HEK293 (cell line): Measurements from ENCODE around the gene PIF1.

ENCODE experiments used
- CTCF ChIA-PET: fragments of 350-600 bp; formaldehyde crosslinking; extraction: SDS; loops from one replicate; lab custom pipeline; 2021; ENCODE audit warnings: antibody characterized with exemption; lab: Yijun Ruan, JAX
- POLR2A ChIA-PET: fragments of 300-600 bp; formaldehyde crosslinking; extraction: SDS; loops from one replicate; lab custom pipeline; 2020; ENCODE audit warnings: antibody characterized with exemption, inconsistent platforms; lab: Yijun Ruan, JAX
- H3K27ac ChIP-seq: fragments of 200-500 bp; sonication (Bioruptor generic); 2 replicates; pipeline ENCODE4 v1.5.1; 2014; ENCODE audit warnings: low read depth, low read length, control low read depth, inconsistent platforms; ENCODE audit errors: extremely low read depth
- H3K36me3 ChIP-seq, 2 experiments: fragments of 200-500 bp in 1 of 2; sonication (Bioruptor generic) in 1 of 2; 1 replicate in 1 of 2; 2 replicates in 1 of 2; pipeline ENCODE4 v1.5.1; 2014 to 2017; ENCODE audit warnings: inconsistent platforms in 2 of 2, low read length in 2 of 2; ENCODE audit not compliant: control insufficient read depth in 2 of 2, insufficient read depth in 1 of 2
- H3K4me1 ChIP-seq: fragments of 200-500 bp; sonication (Bioruptor generic); 2 replicates; pipeline ENCODE4 v1.5.1; 2014; ENCODE audit warnings: mild to moderate bottlenecking, low read length, inconsistent platforms; ENCODE audit not compliant: control insufficient read depth, insufficient read depth
- H3K4me3 ChIP-seq: 2 replicates; pipeline ENCODE4 v1.5.1; 2011; ENCODE audit warnings: low read depth, mild to moderate bottlenecking, control low read depth, low read length, moderate library complexity
- H3K9me3 ChIP-seq: fragments of 200-500 bp; sonication (Bioruptor generic); 2 replicates; pipeline ENCODE4 v1.5.1; 2014; ENCODE audit warnings: low read depth, low read length, inconsistent platforms; ENCODE audit not compliant: control insufficient read depth, insufficient read depth
- AEBP2 ChIP-seq: fragments of 450-650 bp; formaldehyde crosslinking; IDR thresholded peaks from 2 replicates; pipeline ENCODE4 v1.5.1; 2016; ENCODE audit warnings: missing biosample characterization, missing genetic modification characterization, borderline replicate concordance
- PRDM10 ChIP-seq: fragments of 450-650 bp; formaldehyde crosslinking; IDR thresholded peaks from 2 replicates; pipeline ENCODE4 v1.5.1; 2016; ENCODE audit warnings: missing biosample characterization, missing genetic modification characterization
- SCRT1 ChIP-seq: fragments of 450-650 bp; formaldehyde crosslinking; IDR thresholded peaks from 2 replicates; pipeline ENCODE4 v1.5.1; 2016; ENCODE audit warnings: missing biosample characterization, missing genetic modification characterization, borderline replicate concordance
- SCRT2 ChIP-seq: fragments of 450-650 bp; formaldehyde crosslinking; IDR thresholded peaks from 2 replicates; pipeline ENCODE4 v1.5.1; 2016; ENCODE audit warnings: missing biosample characterization, missing genetic modification characterization
- ZBTB26 ChIP-seq: fragments of 450-650 bp; formaldehyde crosslinking; optimal IDR thresholded peaks from 2 replicates; pipeline ENCODE3; 2016; ENCODE audit warnings: missing biosample characterization, mild to moderate bottlenecking, missing genetic modification characterization
- ZNF223 ChIP-seq: fragments of 450-650 bp; formaldehyde crosslinking; IDR thresholded peaks from 2 replicates; pipeline ENCODE4 v1.5.1; 2016; ENCODE audit warnings: missing biosample characterization, missing genetic modification characterization
- ZNF292 ChIP-seq: fragments of 450-650 bp; formaldehyde crosslinking; IDR thresholded peaks from 2 replicates; pipeline ENCODE4 v1.5.1; 2016; ENCODE audit warnings: low read depth, missing biosample characterization, missing genetic modification characterization, borderline replicate concordance
- ZNF335 ChIP-seq: fragments of 450-650 bp; formaldehyde crosslinking; conservative IDR thresholded peaks from 2 replicates; pipeline ENCODE4 v1.5.1; 2016; ENCODE audit warnings: missing biosample characterization, missing genetic modification characterization
- ZNF704 ChIP-seq: fragments of 450-650 bp; formaldehyde crosslinking; IDR thresholded peaks from 2 replicates; pipeline ENCODE4 v1.5.1; 2016; ENCODE audit warnings: missing biosample characterization, missing genetic modification characterization
- ZNF791 ChIP-seq: fragments of 450-650 bp; formaldehyde crosslinking; IDR thresholded peaks from 2 replicates; pipeline ENCODE4 v1.5.1; 2016; ENCODE audit warnings: missing biosample characterization, missing genetic modification characterization
- TF ChIP-seq, protein P1 (sequence below): fragments of 450-650 bp; formaldehyde crosslinking; conservative IDR thresholded peaks from 2 replicates; pipeline ENCODE4 v1.5.1; 2016; ENCODE audit warnings: low read depth, missing biosample characterization, missing genetic modification characterization

PIF1 gene

GRCh38 chr15:64836023-64836536 lies 10.6 kb upstream of the PIF1 start:
- Histone ChIP-seq H3K9me3 (no peaks in the 10 kb centered on the region), H3K36me3 (no peaks in the 10 kb centered on the region), H3K27ac (no peak overlapping the region), H3K4me1 (no peaks in the 10 kb centered on the region), H3K4me3 (no peak overlapping the region)
- CTCF ChIA-PET: no interaction called here
- POLR2A ChIA-PET: no interaction called here
- TF ChIP-seq ZNF335 (tag by site-specific recombination) (peak; percentile 78; the same call in 1 of the 2 replicates), PRDM10 (0 out of 2 replicates have a peak, but pooled peaks have one; percentile 2), ZNF223 (tag by site-specific recombination) (no peak)

DNA sequence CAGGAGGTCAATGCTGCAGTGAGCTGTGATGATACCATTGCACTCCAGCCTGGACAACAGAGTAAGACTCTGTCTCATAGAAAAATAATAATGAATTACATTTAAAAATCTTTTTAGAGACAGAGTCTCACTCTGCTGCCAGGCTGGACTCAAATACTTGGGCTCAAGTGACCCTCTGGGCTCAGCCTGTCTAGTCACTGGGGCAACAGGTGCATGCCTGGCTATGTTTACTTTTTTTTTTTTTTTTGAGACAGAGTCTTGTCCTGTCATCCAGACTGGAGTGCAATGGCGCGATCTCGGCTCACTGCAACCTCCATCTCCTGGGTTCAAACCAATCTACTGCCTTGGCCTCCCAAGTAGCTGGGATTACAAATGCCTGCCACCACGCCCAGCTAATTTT lies 8.2 kb upstream of the PIF1 start:
- H3K4me1 ChIP-seq: no peaks in the 10 kb centered on the region
- no peak overlapping the region for H3K4me3 ChIP-seq
- no peak overlapping the region for H3K27ac ChIP-seq
- H3K9me3 ChIP-seq: no peaks in the 10 kb centered on the region
- H3K36me3 ChIP-seq: no peaks in the 10 kb centered on the region
- ChIA-PET CTCF (interaction anchor here (0.6 kb wide), 2 partner anchors 11 to 73 kb away, joined by 3 read pairs; no protein-coding TSS in a partner anchor), POLR2A (interaction anchor here (1.1 kb wide), 1 partner anchor 134 kb away, joined by 4 read pairs; no protein-coding TSS in a partner anchor)
- TF ChIP-seq AEBP2 (tag by site-specific recombination) (no peak), ZBTB26 (tag by site-specific recombination) (no peak), ZNF791 (no peak), SCRT1 (tag by site-specific recombination) (peak; percentile 52; the same call in 1 of the 2 replicates), SCRT2 (tag by site-specific recombination) (0 out of 2 replicates have a peak, but pooled peaks have one; percentile 30), ZNF292 (no peak), ZNF704 (tag by site-specific recombination) (no peak)
- TF ChIP-seq, protein P1, sequence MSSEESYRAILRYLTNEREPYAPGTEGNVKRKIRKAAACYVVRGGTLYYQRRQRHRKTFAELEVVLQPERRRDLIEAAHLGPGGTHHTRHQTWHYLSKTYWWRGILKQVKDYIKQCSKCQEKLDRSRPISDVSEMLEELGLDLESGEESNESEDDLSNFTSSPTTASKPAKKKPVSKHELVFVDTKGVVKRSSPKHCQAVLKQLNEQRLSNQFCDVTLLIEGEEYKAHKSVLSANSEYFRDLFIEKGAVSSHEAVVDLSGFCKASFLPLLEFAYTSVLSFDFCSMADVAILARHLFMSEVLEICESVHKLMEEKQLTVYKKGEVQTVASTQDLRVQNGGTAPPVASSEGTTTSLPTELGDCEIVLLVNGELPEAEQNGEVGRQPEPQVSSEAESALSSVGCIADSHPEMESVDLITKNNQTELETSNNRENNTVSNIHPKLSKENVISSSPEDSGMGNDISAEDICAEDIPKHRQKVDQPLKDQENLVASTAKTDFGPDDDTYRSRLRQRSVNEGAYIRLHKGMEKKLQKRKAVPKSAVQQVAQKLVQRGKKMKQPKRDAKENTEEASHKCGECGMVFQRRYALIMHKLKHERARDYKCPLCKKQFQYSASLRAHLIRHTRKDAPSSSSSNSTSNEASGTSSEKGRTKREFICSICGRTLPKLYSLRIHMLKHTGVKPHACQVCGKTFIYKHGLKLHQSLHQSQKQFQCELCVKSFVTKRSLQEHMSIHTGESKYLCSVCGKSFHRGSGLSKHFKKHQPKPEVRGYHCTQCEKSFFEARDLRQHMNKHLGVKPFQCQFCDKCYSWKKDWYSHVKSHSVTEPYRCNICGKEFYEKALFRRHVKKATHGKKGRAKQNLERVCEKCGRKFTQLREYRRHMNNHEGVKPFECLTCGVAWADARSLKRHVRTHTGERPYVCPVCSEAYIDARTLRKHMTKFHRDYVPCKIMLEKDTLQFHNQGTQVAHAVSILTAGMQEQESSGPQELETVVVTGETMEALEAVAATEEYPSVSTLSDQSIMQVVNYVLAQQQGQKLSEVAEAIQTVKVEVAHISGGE: no peak
